HepG2 (cell line): ENCODE measurements around the gene CERT1.

Source experiments
- BHLHE40 ChIP-seq: IDR thresholded peaks from 2 replicates; pipeline ENCODE4 v1.6.1; 2011; ENCODE audit warnings: low read length, improper control_type of control experiment
- CTCF ChIP-seq: sonication (generic); formaldehyde crosslinking; IDR thresholded peaks from 2 replicates; pipeline ENCODE4 v1.5.0; 2020; ENCODE audit warnings: mild to moderate bottlenecking, missing genetic modification reagents, moderate library complexity
- EP300 ChIP-seq, 3 experiments: sonication (generic) in 1 of 3; formaldehyde crosslinking in 1 of 3; IDR thresholded peaks; 2 replicates each; pipeline versions ENCODE4 v1.5.1 to v1.6.1; 2011 to 2020; ENCODE audit warnings: low read depth in 2 of 3, low read length in 2 of 3, borderline replicate concordance in 1 of 3, improper control_type of control experiment in 1 of 3, mild to moderate bottlenecking in 1 of 3, missing genetic modification reagents in 1 of 3, moderate library complexity in 1 of 3
- EZH2 ChIP-seq: conservative IDR thresholded peaks from 2 replicates; pipeline ENCODE4 v1.6.1; 2012; ENCODE audit warnings: mild to moderate bottlenecking, low read depth, low read length, moderate library complexity
- GATAD1 ChIP-seq: IDR thresholded peaks from 2 replicates; pipeline ENCODE4 v1.6.1; 2016; ENCODE audit warnings: missing genetic modification reagents, missing compliant biosample characterization
- MAX ChIP-seq: IDR thresholded peaks from 2 replicates; pipeline ENCODE4 v1.6.1; 2012; ENCODE audit warnings: inconsistent platforms
- RARG ChIP-seq: sonication (generic); formaldehyde crosslinking; IDR thresholded peaks from 2 replicates; pipeline ENCODE4 v1.4.0; 2020; ENCODE audit warnings: low read depth, mild to moderate bottlenecking, missing genetic modification reagents
- SETDB1 ChIP-seq: sonication (generic); formaldehyde crosslinking; IDR thresholded peaks from 2 replicates; pipeline ENCODE4 v1.5.1; 2020; ENCODE audit warnings: missing genetic modification reagents, mild to moderate bottlenecking, borderline replicate concordance
- USF2 ChIP-seq, 2 experiments: sonication (generic) in 1 of 2; formaldehyde crosslinking in 1 of 2; IDR thresholded peaks; 2 replicates each; pipeline versions ENCODE4 v1.5.1 to v1.6.1; 2011 to 2020; ENCODE audit warnings: borderline replicate concordance in 1 of 2, low read depth in 1 of 2, low read length in 1 of 2, mild to moderate bottlenecking in 1 of 2, missing genetic modification reagents in 1 of 2, moderate library complexity in 1 of 2
- ZFP36 ChIP-seq: fragments of 150-350 bp; IDR thresholded peaks from 2 replicates; pipeline ENCODE4 v1.6.1; 2018; ENCODE audit warnings: borderline replicate concordance, low read length, low read depth; ENCODE audit not compliant: partially characterized antibody
- ZHX1 ChIP-seq: sonication (generic); formaldehyde crosslinking; IDR thresholded peaks from 2 replicates; pipeline ENCODE4 v1.8.1; 2022; ENCODE audit warnings: low read depth, mild to moderate bottlenecking, missing genetic modification reagents
- ZMAT5 ChIP-seq: sonication (generic); formaldehyde crosslinking; IDR thresholded peaks from 2 replicates; pipeline ENCODE4 v1.5.0; 2020; ENCODE audit warnings: mild to moderate bottlenecking, low read depth, missing genetic modification reagents, borderline replicate concordance

- no peak for TF ChIP-seq GATAD1 (CRISPR knock-in tag)
- TF ChIP-seq EP300 (IDR thresholded peaks at IDR 0.05; ENCODE audit: low read depth in 2 of 2, low read length in 2 of 2): no peak
- no peak for TF ChIP-seq EP300 (CRISPR knock-in tag; IDR thresholded peaks at IDR 0.05; ENCODE audit: borderline replicate concordance)
- no peak for TF ChIP-seq USF2 (IDR thresholded peaks at IDR 0.05; ENCODE audit: low read depth, low read length)
- TF ChIP-seq USF2 (CRISPR knock-in tag; IDR thresholded peaks at IDR 0.05; ENCODE audit: borderline replicate concordance): no peak
- no peak for TF ChIP-seq ZHX1 (CRISPR knock-in tag)
- no peak for TF ChIP-seq RARG (CRISPR knock-in tag)
- no peak for TF ChIP-seq MAX
- no peak for TF ChIP-seq EZH2
- no peak for TF ChIP-seq CTCF
- no peak for TF ChIP-seq SETDB1 (CRISPR knock-in tag)
- TF ChIP-seq BHLHE40: no peak
- no peak for TF ChIP-seq ZMAT5 (CRISPR knock-in tag)
- TF ChIP-seq ZFP36: no peak
These were observed 77.5 kb downstream of the CERT1 start for GRCh38 chr5:75433814-75434506.
